D341Med (cell line): ENCODE measurements around the gene LRBA.
"Not testable (repeated sequence)": the region's sequence is repeated elsewhere in the genome, so short reads cannot be mapped to it uniquely, and the experiment has no call there.

Source experiments
- DNase-seq: peaks from one replicate; pipeline ENCODE4 v3.0.0; 2012; ENCODE audit warnings: low spot score

Gene LRBA

DNA sequence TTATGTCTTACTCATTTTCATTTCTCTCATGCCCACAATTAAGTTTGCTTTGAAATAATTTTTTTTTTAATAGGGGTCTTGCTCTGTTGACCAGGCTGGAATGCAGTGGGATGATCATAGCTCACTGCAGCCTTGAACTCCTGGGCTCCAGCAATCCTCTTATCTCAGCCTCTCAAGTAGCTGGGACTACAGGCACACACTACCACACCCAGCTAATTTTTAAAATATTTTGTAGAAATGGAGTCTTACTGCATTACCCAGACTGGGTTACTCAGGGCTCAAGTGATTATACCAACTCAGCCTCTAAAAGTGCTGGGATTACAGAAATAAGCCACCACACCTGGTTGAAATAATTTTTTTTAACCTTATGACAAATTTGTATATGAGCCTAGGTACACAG, 452.3 kb downstream of the LRBA start:
- DNase-seq, result no peak

DNA sequence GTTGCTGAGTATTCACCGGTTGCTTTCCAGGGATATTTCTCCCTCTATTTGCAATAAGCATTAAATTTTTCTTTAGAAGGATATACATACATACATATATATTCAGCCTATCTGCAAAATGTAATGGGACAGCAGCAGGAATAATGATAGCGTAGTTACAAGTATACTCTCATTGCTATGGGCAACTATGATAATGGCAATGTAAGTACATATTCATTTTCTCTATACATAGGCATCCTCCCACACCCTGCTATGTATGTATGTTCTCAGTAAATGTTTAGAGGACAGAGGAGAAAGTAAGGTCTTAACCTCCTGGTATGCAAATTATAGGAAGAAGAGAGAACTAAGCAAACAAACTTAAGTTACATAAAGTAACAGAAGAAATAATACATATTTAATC, 452.8 kb downstream of the LRBA start:
- no peak for DNase-seq

DNA sequence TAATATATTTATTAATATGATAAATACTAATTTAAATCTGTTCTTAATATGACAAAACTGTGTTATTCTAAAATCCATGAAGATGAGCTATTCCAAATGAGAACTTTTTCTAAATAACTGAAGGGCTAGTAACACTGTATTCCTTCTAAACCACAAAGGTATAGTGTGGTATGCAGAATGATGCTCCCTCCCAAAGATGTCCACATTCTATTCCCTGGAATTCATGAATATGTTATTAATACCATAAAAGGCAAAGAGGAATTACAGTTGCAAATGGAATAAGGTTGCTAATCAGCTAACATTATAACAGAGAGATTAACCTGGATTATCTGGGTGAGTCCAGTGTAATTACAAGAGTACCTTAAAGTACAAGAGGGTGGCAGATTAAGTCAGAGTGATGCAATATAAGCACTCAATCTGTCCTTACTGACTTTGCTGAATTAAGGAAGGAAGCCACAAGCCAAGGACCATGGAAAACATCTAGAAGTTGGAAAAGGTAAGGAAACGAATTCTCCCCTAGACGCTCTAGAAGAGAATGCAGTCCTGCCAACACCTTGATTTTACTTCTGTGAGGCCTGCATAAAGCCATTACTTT, 453.8 kb downstream of the LRBA start:
- DNase-seq, result peak; percentile 39

DNA sequence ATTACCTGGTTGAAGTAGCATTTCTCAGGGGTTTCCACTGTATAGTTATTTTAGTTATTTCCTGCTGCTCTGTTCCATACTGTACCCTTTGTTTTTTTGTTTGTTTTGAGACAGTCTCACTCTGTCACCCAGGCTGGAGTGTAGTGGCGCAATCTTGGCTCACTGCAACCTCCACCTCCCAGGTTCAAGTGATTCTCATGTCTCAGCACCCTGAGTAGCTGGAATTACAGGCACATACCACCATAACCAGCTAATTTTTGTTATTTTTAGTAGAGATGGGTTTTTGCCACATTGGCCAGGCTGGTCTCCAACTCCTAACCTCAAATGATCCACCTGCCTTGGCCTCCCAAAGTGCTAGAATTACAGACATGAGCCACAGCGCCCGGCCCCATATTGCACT, 457.3 kb downstream of the LRBA start:
- not testable (repeated sequence) for DNase-seq

DNA sequence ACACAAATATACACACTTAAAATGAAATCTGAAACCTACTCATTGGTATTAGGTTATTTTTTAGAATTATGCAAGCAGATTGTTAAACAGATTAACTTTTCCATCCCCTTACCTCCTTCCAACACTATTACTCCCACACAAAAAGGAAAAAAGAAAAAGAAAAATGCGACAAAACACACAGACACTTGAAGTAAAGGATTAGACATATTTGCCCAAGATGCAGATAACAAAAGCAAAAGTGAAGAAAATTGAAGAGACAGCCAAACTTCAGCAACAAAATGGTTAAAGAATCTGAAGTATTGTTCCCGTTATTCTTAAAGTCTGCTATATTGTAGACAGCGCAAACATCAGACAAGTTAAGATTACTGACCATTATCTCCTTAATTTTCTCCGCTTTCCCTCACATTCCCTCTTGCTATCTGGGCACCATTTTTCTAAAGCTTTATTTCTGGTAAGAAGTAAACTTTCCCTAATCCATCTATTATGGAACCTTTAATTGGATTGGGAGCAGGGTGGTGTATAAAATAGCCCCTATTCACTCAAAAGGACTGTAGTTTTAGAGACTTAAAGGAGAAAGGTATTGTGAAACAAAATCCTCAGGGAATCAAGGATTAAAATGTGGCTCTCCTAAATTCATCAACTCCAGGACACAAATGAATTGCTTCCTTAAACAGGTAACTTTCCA, 467.8 kb downstream of the LRBA start:
- no peak for DNase-seq

DNA sequence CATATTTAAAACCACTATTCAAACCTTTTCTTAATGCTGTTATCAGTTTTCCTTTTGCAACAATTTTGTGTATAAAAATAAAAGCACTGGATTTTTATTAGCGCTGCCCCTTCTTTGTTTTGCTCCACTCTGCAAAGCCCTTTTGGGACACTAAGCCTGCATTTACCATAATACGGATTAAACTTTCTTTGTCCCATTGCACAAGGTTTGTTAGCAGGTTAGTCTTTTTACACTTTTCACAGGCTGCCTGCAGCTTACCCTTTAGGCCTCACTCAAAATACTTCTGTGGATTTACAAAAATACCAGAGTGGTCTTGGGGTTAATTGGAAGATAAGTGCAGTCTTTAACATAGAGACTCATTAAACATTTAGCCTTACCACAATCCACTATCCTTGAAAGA, 468.8 kb downstream of the LRBA start:
- DNase-seq, result peak; percentile 40

DNA sequence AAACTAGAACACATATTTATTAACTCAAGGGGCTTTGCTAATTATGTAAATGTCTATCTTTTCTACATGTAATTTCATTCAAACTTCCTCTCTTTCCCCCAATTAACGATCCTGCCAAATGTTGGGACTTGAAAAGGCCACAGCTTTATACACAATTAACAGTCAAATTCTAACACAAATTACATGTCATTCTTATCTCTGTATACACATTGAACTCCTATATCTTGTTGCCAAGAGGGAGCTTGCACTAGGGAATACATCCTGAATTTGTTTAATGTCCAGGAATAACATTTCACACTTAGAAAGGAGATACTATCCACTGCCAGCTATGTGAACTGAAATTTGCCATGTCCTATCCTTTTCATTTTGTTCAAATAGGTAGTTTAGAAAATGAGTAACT, 472.0 kb downstream of the LRBA start:
- no peak for DNase-seq

DNA sequence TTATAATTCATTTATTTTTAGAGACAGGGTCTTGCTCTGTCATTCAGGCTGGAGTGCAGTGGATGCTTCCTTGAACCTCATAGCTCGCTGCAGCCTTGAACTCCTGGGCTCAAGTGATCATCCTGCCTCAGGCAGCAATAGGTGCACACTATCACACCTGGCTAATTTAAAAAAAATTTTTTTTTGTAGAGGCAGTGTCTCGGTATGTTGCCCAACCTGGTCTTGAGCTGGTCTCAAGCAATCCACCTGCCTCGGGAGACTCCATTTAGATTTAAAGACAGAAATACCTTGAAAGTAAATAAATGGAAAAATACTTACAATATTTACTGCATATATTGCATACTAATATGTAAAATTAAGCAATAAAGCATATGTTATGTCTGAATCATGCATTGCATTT, 473.4 kb downstream of the LRBA start:
- DNase-seq, result no peak

DNA sequence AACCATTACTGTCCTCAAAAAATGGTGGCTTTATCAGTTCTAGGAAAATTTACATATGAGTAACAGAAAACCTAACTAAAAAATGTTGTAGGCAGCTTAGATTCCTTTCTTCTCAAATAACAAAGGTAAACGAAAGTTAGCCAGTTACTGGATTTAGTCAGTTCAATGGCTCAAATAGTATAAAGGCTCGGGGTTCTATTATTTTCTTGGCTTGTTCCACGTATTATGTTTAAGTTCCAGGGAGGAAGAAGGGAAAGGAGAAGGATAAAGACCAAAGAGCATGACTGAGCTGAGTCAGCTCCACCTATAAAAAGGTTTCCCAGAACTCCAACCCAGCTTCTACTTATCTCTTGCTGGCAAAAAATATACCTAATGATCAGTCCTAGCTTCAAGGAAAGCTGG, 474.1 kb downstream of the LRBA start:
- no peak for DNase-seq

DNA sequence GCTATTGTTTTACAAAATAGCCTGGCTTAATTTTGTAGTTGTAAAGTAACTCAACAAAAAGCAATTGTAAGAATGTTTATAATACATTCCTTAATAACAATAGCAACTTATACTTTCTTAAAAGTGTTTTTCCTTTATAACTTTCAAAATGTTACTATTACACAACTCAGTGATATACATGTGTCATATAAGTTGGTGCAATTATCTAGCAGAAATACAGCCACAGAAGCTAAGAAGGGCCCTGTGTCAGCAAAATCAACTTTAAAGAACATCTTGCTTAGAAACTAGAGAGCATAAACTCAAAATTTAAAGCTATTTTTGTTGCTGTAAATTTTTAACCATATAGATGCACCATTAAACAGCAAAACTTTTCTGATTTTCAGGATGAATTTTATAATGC, 474.5 kb downstream of the LRBA start:
- no peak for DNase-seq

DNA sequence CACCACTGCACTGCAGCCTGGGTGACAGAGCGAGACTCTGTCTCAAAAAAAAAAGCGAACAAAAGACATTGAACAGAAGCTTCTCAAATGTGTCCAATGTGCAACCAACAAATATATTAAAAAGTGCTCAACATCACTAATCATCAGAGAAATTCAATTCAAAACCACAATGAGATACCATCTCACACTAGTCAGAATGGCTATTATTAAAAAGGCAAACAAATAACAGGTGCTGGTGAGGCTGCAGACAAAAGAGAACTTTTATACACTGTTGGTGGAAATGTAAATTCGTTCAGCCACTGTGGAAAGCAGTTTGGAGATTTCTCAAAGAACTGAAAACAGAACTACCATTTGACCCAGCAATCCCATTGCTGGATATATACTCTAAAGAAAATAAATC, 477.2 kb downstream of the LRBA start:
- not testable (repeated sequence) for DNase-seq

DNA sequence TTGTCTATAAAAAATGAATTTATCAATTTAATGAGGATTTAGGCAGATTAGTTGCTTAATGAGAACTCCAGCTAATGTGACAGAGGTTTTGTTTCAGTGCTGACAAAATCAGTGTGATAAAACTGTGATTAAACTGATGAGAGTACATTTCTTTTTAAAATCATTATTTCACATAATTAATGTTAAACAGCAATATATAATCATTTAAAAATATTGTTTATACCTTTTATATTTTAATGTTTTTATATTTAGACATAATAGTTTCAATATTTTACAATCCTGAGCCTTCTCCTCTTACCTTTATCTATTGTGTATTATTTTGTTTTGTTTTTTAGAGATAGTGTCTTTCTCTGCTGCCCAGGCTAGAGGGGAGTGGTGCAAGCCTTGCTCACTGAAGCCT, 480.3 kb downstream of the LRBA start:
- DNase-seq, result no peak

DNA sequence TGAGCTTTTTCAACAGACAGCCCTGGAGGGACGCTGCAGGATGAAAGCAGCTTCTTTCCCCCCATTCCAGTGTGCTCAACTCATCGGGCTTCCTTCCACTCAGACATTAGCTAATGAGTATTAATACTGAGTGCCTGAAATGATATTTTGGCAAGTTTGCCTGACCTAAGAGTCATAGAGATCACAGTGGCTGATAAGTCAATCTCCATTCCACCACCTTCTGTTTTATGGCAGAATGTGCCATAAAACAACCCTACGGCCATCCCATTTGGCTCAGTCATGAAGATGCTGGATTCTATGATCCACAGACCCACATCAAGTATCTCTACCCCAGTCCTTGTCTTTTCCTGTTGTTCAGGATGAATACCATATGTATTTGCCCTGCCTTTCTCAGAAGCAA, 481.4 kb downstream of the LRBA start:
- no peak for DNase-seq

DNA sequence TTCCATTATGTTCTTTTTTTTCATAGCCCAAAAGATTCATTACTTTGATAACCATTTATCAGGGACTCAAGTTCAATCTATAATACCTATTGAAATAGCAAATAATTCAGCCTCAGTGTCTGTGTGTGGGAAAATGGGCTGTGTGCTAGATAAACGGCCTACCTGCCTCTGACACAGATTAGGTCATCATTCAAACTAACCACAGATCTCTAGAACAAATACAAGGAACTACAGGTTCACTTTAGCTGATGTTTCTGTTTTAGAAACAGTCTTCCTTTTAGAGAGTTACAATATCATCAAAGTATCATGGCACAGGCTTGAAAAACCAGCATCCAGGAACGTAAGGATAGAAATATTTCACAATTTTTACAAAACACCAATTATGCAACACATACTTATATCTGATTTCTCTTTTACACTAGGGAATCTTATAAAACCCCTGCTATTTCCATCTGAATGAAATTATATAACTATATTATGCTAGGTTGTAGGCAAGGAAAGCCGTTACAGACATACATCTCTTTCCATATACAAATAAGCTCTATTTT, 489.7 kb downstream of the LRBA start:
- DNase-seq, result no peak

DNA sequence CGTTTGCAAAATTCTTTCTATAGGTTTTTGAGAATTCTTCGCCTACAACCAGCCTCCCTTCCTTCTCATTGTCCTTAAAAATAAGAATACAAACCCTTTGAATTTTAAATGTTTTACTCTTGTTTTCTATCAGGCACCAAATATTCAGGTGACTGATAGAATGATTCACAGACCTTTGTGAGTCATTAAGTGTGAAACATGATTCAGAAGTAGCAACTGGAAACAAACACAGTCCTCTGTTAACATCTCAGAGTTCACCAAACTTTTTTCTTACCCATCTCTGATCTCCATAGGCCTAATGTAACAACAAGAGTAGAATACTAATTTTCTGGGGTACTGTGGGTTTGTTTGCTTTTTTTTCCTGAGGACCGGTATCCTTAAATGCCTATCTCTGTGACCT, 496.5 kb downstream of the LRBA start:
- DNase-seq, result no peak

DNA sequence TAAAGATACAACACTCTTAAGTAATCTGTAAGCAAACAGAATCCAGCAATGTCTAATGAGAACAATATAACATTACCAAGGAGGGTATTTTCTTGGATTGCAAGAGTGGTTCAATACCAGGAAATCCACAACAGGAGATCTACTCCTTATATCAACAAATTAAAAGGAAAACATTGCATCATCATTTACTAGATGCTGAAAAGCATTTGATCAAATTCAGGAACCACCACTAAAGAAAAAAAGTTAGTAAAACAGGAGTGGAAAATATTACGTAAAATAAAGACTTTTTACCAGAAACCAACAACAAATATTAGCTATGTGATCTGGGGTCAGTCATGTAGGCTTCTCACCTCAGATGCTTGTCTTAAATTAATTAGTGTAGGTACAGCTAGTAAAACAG, 499.9 kb downstream of the LRBA start:
- DNase-seq, result no peak

DNA sequence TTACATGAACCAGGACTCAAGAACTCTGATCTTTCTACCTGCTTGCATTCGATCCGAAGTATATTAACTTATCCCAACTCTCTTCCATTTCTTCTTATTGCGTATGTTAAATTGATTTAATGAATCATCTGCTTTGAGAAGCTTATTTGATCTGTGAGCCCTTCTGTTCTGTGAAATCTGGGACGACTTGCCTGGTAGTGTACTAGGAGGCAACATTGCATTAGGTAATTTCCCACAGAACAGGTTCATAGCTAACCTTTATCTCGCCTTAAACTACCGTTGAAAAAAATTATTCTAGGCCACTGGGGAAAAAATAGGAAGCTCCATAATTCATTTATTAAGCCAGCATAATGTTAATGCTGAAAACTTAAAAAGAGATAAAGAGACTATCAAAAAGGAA, 500.4 kb downstream of the LRBA start:
- DNase-seq, result no peak

DNA sequence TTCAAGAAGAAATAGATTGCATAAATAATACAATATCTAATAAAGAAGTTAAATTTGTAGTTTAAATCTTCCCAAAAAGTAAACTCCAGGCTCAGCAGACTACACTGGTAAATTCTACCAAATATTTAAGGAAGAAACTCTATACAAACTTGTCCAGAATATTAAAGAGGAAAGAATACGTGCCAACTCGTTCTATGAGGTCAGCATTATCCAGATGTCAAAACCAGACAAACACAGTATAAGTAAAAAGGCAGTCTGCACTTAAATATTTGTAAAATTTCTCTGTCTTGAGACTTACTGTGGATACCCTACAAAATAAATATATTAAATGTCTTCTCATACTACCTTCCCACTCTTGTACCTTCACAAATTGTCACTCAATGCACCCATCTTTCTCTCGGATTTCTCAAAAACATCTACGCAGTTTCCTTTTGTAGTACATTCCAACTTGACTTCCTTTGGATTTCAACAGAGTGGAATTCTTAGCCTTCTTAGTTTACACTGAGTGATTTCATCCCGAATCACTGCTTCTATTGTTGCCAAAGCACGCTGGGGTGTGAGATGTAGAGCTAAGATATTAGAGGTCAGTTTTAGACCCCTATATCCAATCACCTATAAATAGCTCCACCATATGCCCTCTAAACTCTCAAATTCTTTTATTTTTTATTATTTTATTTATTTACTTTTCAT, 504.8 kb downstream of the LRBA start:
- DNase-seq, result no peak

DNA sequence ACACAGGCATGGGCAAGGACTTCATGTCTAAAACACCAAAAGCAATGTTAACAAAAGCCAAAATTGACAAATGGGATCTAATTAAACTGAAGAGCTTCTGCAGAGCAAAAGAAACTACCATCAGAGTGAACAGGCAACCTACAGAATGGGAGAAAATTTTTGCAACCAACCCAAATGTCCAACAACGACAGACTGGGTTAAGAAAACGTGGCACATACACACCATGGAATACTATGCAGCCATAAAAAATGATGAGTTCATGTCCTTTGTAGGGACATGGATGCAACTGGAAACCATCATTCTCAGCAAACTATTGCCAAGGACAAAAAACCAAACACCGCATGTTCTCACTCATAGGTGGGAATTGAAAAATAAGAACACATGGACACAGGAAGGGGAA, 507.4 kb downstream of the LRBA start:
- DNase-seq, result not testable (repeated sequence)

DNA sequence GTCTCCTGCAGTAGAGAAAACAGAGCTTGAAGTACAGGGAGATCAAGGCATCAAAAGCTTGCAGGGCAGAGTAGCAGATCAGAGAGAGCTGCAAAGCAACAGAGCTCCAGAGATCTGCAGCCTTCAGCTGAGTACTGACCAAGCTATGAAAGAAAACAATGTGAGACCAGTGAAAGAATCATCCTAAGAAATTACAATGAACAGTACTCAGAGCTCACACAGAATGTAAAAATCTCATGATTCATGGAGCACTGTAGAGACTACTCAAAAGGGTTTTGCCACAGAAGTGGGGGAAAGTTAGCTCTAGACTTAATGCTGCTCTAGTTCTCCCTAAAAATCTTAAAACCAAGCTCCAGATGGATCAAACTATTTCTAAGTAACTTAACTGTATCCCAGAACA, 513.1 kb downstream of the LRBA start:
- no peak for DNase-seq

DNA sequence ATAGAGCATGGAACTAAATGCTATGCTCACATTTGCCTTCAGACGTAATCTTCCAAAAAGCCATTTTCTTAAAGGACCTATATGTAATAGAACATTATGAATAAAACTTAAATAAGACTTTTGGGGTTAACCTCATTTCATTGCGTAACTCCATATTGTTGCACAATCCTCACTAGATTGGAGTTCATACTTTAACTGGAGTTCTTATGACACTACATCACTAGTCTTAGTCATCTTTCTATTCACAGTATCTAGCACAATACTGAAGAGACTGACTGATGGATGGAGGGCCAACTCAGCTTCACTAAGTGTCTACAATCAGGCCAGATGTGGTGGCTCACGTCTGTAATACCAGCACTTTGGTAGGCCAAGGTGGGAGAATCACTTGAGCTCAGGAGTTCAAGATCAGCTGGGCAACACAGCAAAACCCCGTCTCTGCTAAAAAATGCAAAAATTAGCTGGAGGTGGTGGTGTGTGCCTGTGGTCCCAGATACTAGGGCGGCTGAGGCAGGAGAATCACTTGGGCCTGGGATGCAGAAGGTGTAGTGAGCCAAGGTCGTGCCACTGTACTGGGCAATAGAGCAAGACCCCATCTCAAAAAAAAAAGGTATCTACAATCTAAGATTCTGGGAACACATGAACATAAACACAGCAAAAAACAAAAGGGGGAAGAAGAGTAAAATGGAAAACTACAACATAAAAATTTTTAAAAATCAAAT, 513.9 kb downstream of the LRBA start:
- no peak for DNase-seq

DNA sequence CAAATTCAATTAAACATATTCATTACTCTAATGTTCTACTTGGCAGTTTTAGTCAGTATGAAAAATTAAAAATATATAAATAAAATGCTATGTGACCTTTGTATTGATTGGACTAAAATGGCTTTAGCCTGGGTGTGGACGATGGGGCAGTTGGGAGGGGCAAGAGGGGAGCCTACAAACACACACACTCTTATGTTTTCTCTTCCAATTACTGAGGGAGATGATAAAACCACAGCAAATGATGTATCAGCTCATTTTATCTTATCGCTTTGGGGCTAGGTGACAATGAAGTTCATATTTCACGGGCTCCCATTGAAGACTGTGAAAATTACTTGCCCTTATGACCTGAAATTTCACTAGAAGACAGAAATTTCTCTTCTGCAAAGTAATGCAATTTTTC, 517.5 kb downstream of the LRBA start:
- DNase-seq, result no peak

DNA sequence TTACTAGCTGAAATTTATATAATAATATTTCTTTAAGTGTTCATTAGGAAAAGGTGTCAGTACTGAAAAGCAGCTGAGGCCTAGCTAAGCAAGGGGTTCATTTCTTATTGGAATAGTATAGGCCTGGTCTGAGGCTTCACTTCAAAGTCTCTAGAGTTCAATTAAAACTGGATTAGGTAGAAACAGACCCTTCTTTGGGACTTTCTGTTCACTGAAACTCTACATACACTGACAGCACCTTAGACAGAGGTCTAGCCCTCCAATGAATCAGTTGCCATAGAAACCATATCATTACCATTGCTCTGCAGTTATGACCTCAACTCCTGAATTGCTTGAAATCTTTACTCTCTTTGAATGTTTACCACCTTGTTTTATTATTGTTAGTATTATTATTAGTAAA, 519.5 kb downstream of the LRBA start:
- no peak for DNase-seq
